Colonic mucosa (tissue), 4 donors: ENCODE results near the gene ITPKB. TPM values are rescaled to one million over a fixed set of nuclear protein-coding genes. Genes with fewer than 3 reads are reported as not detected.
A peak's percentile ranks its signal among the peaks of the same experiment; 100 is the strongest.

Experiments used
- DNase-seq: peaks from one replicate; pipeline ENCODE4 v3.0.0-alpha.2; 2020
- H3K27ac ChIP-seq: fragments of 200-600 bp; one replicate; pipeline ENCODE4 v1.8.0; 2021
- H3K27me3 ChIP-seq: fragments of 200-600 bp; one replicate; pipeline ENCODE4 v1.8.0; 2021
- H3K36me3 ChIP-seq: fragments of 200-600 bp; one replicate; pipeline ENCODE4 v1.8.0; 2021
- H3K4me1 ChIP-seq: fragments of 200-600 bp; one replicate; pipeline ENCODE4 v1.8.0; 2021; ENCODE audit warnings: mild to moderate bottlenecking
- H3K4me3 ChIP-seq: fragments of 200-600 bp; one replicate; pipeline ENCODE4 v1.8.0; 2021
- H3K9ac ChIP-seq, 2 donors: one replicate each; pipeline ENCODE4 v1.7.0; 2013; ENCODE audit warnings: control low read depth in 2 of 2, low read depth in 2 of 2, low read length in 2 of 2
- H3K9me3 ChIP-seq: fragments of 200-600 bp; one replicate; pipeline ENCODE4 v1.8.0; 2021
- CTCF ChIP-seq: fragments of 200-600 bp; IDR thresholded peaks from one replicate; pipeline ENCODE4 v1.8.0; 2022; ENCODE audit warnings: antibody characterized with exemption, mild to moderate bottlenecking
- intact Hi-C: fragments of 100-400 bp; cut with DNase I; formaldehyde crosslinking; loops from one replicate; pipeline ENCODE4 v1.14.1; 2022
- total RNA-seq, 2 donors: library from RNA; stranded (reverse); fragmentation: NEBNext Ultra II Directional in 1 of 2; extraction: Animal tissue kit (Norgen Biotek cat#: 25700) in 1 of 2; gene quantifications; one replicate each; pipeline ENCODE4 v1.2.1, GENCODE V29; 2021
- donor health status: healthy.
- donor health status: DM: no; HTN: no; CAD: no.
- donor health status: DM: no; HTN: no; CAD: no.

Gene ITPKB
- total RNA-seq, 2 donors from 2014 or later: 11.6 to 16.9 TPM

- intact Hi-C loops: no loop called here
- Histone ChIP-seq H3K9me3 (no peaks in the 10 kb centered on the region), H3K27me3 (no peaks in the 10 kb centered on the region), H3K4me3 (no peak overlapping the region), H3K36me3 (no peaks in the 10 kb centered on the region), H3K4me1 (peaks cover 12% of the 10 kb centered on the region), H3K9ac (no peak overlapping the region), H3K27ac (no peak overlapping the region)
- no peak for DNase-seq
- TF ChIP-seq CTCF: no peak
These were observed 79.4 kb downstream of the ITPKB start for GRCh38 chr1:226659641-226660040.

GRCh38 chr1:226659136-226659535 lies 79.9 kb downstream of the ITPKB start:
- H3K4me3 ChIP-seq: no peak overlapping the region
- no peaks in the 10 kb centered on the region for H3K9me3 ChIP-seq
- no peak overlapping the region for H3K9ac ChIP-seq
- no peaks in the 10 kb centered on the region for H3K36me3 ChIP-seq
- TF ChIP-seq CTCF: no peak
- H3K4me1 ChIP-seq: peaks cover 12% of the 10 kb centered on the region
- H3K27ac ChIP-seq: no peak overlapping the region
- no peaks in the 10 kb centered on the region for H3K27me3 ChIP-seq
- no peak for DNase-seq
- intact Hi-C loops: no loop called here

- H3K4me3 ChIP-seq: no peak overlapping the region
- H3K27ac ChIP-seq: no peak overlapping the region
- no peaks in the 10 kb centered on the region for H3K27me3 ChIP-seq
- intact Hi-C loops: no loop called here
- no peaks in the 10 kb centered on the region for H3K9me3 ChIP-seq
- no peak for TF ChIP-seq CTCF
- DNase-seq: no peak
- peaks cover 12% of the 10 kb centered on the region for H3K4me1 ChIP-seq
- no peak overlapping the region for H3K9ac ChIP-seq
- no peaks in the 10 kb centered on the region for H3K36me3 ChIP-seq
These were observed 80.4 kb downstream of the ITPKB start for GRCh38 chr1:226658546-226659125.

GRCh38 chr1:226657895-226658545 lies 81.1 kb downstream of the ITPKB start:
- Histone ChIP-seq H3K4me3 (no peak overlapping the region), H3K9ac (peak overlapping the region in 1 of 2 donors; percentile 3), H3K4me1 (peaks cover 15% of the 10 kb centered on the region), H3K9me3 (no peaks in the 10 kb centered on the region), H3K27ac (peak overlapping the region; percentile 7), H3K27me3 (no peaks in the 10 kb centered on the region), H3K36me3 (no peaks in the 10 kb centered on the region)
- no peak for DNase-seq
- TF ChIP-seq CTCF: no peak
- intact Hi-C loops: no loop called here

- Histone ChIP-seq H3K27ac (peak overlapping the region; percentile 24), H3K27me3 (no peaks in the 10 kb centered on the region), H3K4me1 (peaks cover 16% of the 10 kb centered on the region), H3K9me3 (no peaks in the 10 kb centered on the region), H3K9ac (peak overlapping the region in 1 of 2 donors; percentile 54), H3K36me3 (no peaks in the 10 kb centered on the region), H3K4me3 (no peak overlapping the region)
- peak; percentile 64 for DNase-seq
- intact Hi-C loops: no loop called here
- no peak for TF ChIP-seq CTCF
These were observed 82.3 kb downstream of the ITPKB start for GRCh38 chr1:226656601-226657277.
